Neural cell (in vitro differentiated cells): ENCODE data around the gene MB21D2. TPM values are rescaled to one million over a fixed set of nuclear protein-coding genes. Genes with fewer than 3 reads are reported as not detected.

Source experiments
- H2AFZ ChIP-seq: fragments of 200-600, 300-800 bp; sonication (generic), shearing (Covaris generic); 2 replicates; pipeline ENCODE4 v1.6.0; 2014; ENCODE audit warnings: low read depth, mild to moderate bottlenecking, antibody characterized with exemption, low read length, moderate library complexity
- H3F3A ChIP-seq: fragments of 200-600 bp; shearing (Covaris generic); 2 replicates; pipeline ENCODE4 v1.6.1; 2016; ENCODE audit warnings: mild to moderate bottlenecking, moderate library complexity, mixed read lengths, antibody characterized with exemption, low read length; ENCODE audit not compliant: insufficient read depth, poor library complexity, severe bottlenecking
- H3K27ac ChIP-seq: fragments of 200-600, 300-800 bp; sonication (generic), shearing (Covaris generic); 2 replicates; pipeline ENCODE4 v1.5.1; 2014; ENCODE audit warnings: mild to moderate bottlenecking, low read length, moderate library complexity
- H3K27me3 ChIP-seq: fragments of 300-800, 200-600 bp; sonication (generic), shearing (Covaris generic); 2 replicates; pipeline ENCODE4 v1.6.0; 2014; ENCODE audit warnings: mild to moderate bottlenecking, low read depth, low read length, moderate library complexity; ENCODE audit not compliant: insufficient read depth
- H3K36me3 ChIP-seq: fragments of 300-800, 200-600 bp; sonication (generic), shearing (Covaris generic); 2 replicates; pipeline ENCODE4 v1.5.1; 2014; ENCODE audit warnings: mild to moderate bottlenecking, antibody characterized with exemption, low read length, moderate library complexity; ENCODE audit not compliant: insufficient read depth
- H3K4me2 ChIP-seq: fragments of 300-800, 200-600 bp; sonication (generic), shearing (Covaris generic); 2 replicates; pipeline ENCODE4 v1.6.0; 2014; ENCODE audit warnings: mild to moderate bottlenecking, low read length
- H3K4me3 ChIP-seq: fragments of 300-800, 200-600 bp; sonication (generic), shearing (Covaris generic); 2 replicates; pipeline ENCODE4 v1.5.1; 2014; ENCODE audit warnings: mild to moderate bottlenecking, low read length, moderate library complexity
- H3K79me2 ChIP-seq: fragments of 200-600 bp; shearing (Covaris generic); replicated peaks from 2 replicates; pipeline ENCODE4 v1.6.0; 2014; ENCODE audit warnings: mild to moderate bottlenecking, low read length, moderate library complexity; ENCODE audit not compliant: insufficient read depth
- H3K9ac ChIP-seq: fragments of 300-800, 200-600 bp; sonication (generic), shearing (Covaris generic); 2 replicates; pipeline ENCODE4 v1.6.1; 2016; ENCODE audit warnings: mild to moderate bottlenecking, low read length, mixed read lengths
- H3K9me2 ChIP-seq: fragments of 200-600 bp; shearing (Covaris generic); 2 replicates; pipeline ENCODE4 v1.6.1; 2016; ENCODE audit warnings: mild to moderate bottlenecking, low read length, mixed read lengths; ENCODE audit not compliant: insufficient read depth
- H3K9me3 ChIP-seq: fragments of 200-600, 300-800 bp; sonication (generic), shearing (Covaris generic); 2 replicates; pipeline ENCODE4 v1.6.1; 2016; ENCODE audit warnings: mild to moderate bottlenecking, mixed run types, low read length, moderate library complexity, mixed read lengths
- H4K20me1 ChIP-seq: fragments of 200-600 bp; shearing (Covaris generic); 2 replicates; pipeline ENCODE4 v1.6.1; 2016; ENCODE audit warnings: mild to moderate bottlenecking, mixed run types; ENCODE audit not compliant: insufficient read depth
- EP300 ChIP-seq: fragments of 450-650 bp; conservative IDR thresholded peaks from 2 replicates; pipeline ENCODE4 v1.6.1; 2014; ENCODE audit warnings: antibody characterized with exemption, mild to moderate bottlenecking, moderate library complexity; ENCODE audit not compliant: poor library complexity, severe bottlenecking
- EZH2 ChIP-seq: fragments of 200-600, 300-800 bp; shearing (Covaris generic), sonication (generic); IDR thresholded peaks from 2 replicates; pipeline ENCODE4 v1.6.1; 2014; ENCODE audit warnings: antibody characterized with exemption, low read length, borderline replicate concordance, mild to moderate bottlenecking; ENCODE audit not compliant: insufficient read depth, poor library complexity, severe bottlenecking
- MXI1 ChIP-seq: fragments of 450-650 bp; conservative IDR thresholded peaks from 2 replicates; pipeline ENCODE4 v1.6.1; 2014; ENCODE audit warnings: antibody characterized with exemption, mild to moderate bottlenecking; ENCODE audit not compliant: poor library complexity, severe bottlenecking
- POLR2AphosphoS5 ChIP-seq: IDR thresholded peaks from 2 replicates; pipeline ENCODE4 v1.6.1; 2012
- RAD21 ChIP-seq: fragments of 450-650 bp; conservative IDR thresholded peaks from 2 replicates; pipeline ENCODE4 v1.6.1; 2014; ENCODE audit warnings: antibody characterized with exemption, mild to moderate bottlenecking, moderate library complexity
- SMC3 ChIP-seq: fragments of 450-650 bp; conservative IDR thresholded peaks from 2 replicates; pipeline ENCODE4 v1.6.1; 2014; ENCODE audit warnings: antibody characterized with exemption, mild to moderate bottlenecking, moderate library complexity; ENCODE audit not compliant: poor library complexity
- TAF1 ChIP-seq: IDR thresholded peaks from 2 replicates; pipeline ENCODE4 v1.6.1; 2012; ENCODE audit warnings: low read depth
- polyA plus RNA-seq: library from polyadenylated mRNA; depleted of rRNA; stranded (reverse); fragments of >200 nt; gene quantifications from 2 replicates; pipeline ENCODE4 v1.2.3, GENCODE V29; 2014
- TF ChIP-seq, protein P1 (sequence below): IDR thresholded peaks from 2 replicates; pipeline ENCODE4 v1.6.1; 2012; ENCODE audit warnings: borderline replicate concordance
- TF ChIP-seq, protein P2 (sequence below): fragments of 450-650 bp; IDR thresholded peaks from 2 replicates; pipeline ENCODE4 v1.5.1; 2014; ENCODE audit warnings: antibody characterized with exemption, mild to moderate bottlenecking, moderate library complexity; ENCODE audit not compliant: poor library complexity, severe bottlenecking

MB21D2 gene
- polyA plus RNA-seq, 1 donor from 2014 or later = 39.0 TPM

DNA sequence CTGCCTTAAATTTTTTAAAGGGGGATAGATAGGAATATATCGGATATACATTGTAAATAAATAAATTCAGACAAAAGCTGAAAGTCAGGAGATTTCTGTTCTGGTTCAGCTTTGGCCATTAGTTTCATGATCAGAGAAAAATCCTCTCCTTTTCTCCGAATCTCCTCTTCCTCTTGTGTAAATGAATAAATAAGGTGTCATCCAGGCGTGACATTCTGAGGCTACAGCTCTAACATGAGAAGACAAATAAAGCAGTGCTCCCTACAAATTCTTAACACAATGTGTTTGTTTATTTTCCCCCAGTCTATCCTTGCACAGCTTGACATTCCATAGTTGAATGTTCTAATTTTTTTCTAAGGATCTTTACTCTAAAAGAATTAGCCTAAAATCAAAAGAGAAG is 9.4 kb upstream of the MB21D2 start:
- no peaks in the 10 kb centered on the region for H3K9me3 ChIP-seq
- H3K9ac ChIP-seq = no peak overlapping the region
- no peaks in the 10 kb centered on the region for H3K27me3 ChIP-seq
- no peaks in the 10 kb centered on the region for H3K9me2 ChIP-seq
- TF ChIP-seq TAF1 (no peak), MXI1 (no peak), SMC3 (no peak), EP300 (no peak), EZH2 (no peak), POLR2AphosphoS5 (no peak), RAD21 (no peak)
- TF ChIP-seq, protein P1, sequence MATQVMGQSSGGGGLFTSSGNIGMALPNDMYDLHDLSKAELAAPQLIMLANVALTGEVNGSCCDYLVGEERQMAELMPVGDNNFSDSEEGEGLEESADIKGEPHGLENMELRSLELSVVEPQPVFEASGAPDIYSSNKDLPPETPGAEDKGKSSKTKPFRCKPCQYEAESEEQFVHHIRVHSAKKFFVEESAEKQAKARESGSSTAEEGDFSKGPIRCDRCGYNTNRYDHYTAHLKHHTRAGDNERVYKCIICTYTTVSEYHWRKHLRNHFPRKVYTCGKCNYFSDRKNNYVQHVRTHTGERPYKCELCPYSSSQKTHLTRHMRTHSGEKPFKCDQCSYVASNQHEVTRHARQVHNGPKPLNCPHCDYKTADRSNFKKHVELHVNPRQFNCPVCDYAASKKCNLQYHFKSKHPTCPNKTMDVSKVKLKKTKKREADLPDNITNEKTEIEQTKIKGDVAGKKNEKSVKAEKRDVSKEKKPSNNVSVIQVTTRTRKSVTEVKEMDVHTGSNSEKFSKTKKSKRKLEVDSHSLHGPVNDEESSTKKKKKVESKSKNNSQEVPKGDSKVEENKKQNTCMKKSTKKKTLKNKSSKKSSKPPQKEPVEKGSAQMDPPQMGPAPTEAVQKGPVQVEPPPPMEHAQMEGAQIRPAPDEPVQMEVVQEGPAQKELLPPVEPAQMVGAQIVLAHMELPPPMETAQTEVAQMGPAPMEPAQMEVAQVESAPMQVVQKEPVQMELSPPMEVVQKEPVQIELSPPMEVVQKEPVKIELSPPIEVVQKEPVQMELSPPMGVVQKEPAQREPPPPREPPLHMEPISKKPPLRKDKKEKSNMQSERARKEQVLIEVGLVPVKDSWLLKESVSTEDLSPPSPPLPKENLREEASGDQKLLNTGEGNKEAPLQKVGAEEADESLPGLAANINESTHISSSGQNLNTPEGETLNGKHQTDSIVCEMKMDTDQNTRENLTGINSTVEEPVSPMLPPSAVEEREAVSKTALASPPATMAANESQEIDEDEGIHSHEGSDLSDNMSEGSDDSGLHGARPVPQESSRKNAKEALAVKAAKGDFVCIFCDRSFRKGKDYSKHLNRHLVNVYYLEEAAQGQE = no peak
- TF ChIP-seq, protein P2, sequence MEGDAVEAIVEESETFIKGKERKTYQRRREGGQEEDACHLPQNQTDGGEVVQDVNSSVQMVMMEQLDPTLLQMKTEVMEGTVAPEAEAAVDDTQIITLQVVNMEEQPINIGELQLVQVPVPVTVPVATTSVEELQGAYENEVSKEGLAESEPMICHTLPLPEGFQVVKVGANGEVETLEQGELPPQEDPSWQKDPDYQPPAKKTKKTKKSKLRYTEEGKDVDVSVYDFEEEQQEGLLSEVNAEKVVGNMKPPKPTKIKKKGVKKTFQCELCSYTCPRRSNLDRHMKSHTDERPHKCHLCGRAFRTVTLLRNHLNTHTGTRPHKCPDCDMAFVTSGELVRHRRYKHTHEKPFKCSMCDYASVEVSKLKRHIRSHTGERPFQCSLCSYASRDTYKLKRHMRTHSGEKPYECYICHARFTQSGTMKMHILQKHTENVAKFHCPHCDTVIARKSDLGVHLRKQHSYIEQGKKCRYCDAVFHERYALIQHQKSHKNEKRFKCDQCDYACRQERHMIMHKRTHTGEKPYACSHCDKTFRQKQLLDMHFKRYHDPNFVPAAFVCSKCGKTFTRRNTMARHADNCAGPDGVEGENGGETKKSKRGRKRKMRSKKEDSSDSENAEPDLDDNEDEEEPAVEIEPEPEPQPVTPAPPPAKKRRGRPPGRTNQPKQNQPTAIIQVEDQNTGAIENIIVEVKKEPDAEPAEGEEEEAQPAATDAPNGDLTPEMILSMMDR = no peak
- no peaks in the 10 kb centered on the region for H3K36me3 ChIP-seq
- no peak overlapping the region for H3K4me3 ChIP-seq
- H4K20me1 ChIP-seq = no peaks in the 10 kb centered on the region
- H3K79me2 ChIP-seq = no peaks in the 10 kb centered on the region
- H3F3A ChIP-seq = no peaks in the 10 kb centered on the region
- no peak overlapping the region for H2AFZ ChIP-seq
- H3K27ac ChIP-seq = no peak overlapping the region
- no peak overlapping the region for H3K4me2 ChIP-seq

- H3K4me3 ChIP-seq = no peak overlapping the region
- H3K36me3 ChIP-seq = no peaks in the 10 kb centered on the region
- no peak for TF ChIP-seq MXI1
- no peak for TF ChIP-seq TAF1
- TF ChIP-seq EZH2 = no peak
- TF ChIP-seq RAD21 = no peak
- TF ChIP-seq, protein P1 = no peak
- H3K4me2 ChIP-seq = no peak overlapping the region
- H2AFZ ChIP-seq = no peak overlapping the region
- no peak overlapping the region for H3K9ac ChIP-seq
- H3K9me2 ChIP-seq = no peaks in the 10 kb centered on the region
- no peaks in the 10 kb centered on the region for H3K27me3 ChIP-seq
- H3K79me2 ChIP-seq = no peaks in the 10 kb centered on the region
- no peaks in the 10 kb centered on the region for H4K20me1 ChIP-seq
- no peaks in the 10 kb centered on the region for H3K9me3 ChIP-seq
- H3K27ac ChIP-seq = no peak overlapping the region
- H3F3A ChIP-seq = no peaks in the 10 kb centered on the region
Observed at GRCh38 chr3:192923731-192924130, 6.1 kb upstream of the MB21D2 start.
